ENCODE data around the gene SRRM4. TPM values are rescaled to one million over a fixed set of nuclear protein-coding genes. Genes with fewer than 3 reads are reported as not detected.

Gene SRRM4
- total RNA-seq, 2 experiments from 2014 or later: not detected

DNA sequence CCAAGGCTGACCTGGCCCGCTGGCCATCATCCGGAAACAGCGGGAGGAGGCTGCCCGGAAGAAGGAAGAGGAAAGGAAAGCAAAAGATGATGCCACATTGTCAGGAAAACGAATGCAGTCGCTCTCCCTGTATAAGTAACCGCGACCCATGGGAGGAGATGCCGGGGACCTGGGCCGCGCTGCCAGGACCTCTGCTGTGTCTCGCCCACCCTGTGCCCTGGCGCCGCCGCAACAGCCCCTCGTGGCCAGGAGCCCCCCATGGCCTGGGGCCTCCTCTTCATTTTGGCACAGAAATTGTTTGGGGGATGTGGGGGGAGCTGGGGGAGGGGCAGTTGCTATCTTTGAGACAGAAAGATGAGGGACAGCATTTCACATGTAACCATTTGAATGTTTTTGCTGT is 213.9 kb downstream of the SRRM4 start:
- ChIA-PET POLR2A (no interaction called here), CTCF (no interaction called here)
- Mint-ChIP-seq H3K9me3 (no peaks in the 10 kb centered on the region), H3K27ac (no peak overlapping the region), H3K27me3 (no peaks in the 10 kb centered on the region), H3K4me3 (no peak overlapping the region), H3K36me3 (ENCODE audit: low read depth) (no peaks in the 10 kb centered on the region), H3K4me1 (ENCODE audit: low read depth) (no peaks in the 10 kb centered on the region)
- intact Hi-C loops (cut with DNase I, micrococcal nuclease): no loop called here
- Histone ChIP-seq H3K9me3 (ENCODE audit: control insufficient read depth in 1 of 2, insufficient read depth in 1 of 2, low read length in 2 of 2) (peaks cover 0 to 3% of the 10 kb centered on the region in 2 experiments), H3K36me3 (ENCODE audit: insufficient read depth, low read length) (no peaks in the 10 kb centered on the region), H3K27ac (ENCODE audit: low read depth in 1 of 2, low read length in 2 of 2) (no peak overlapping the region), H3K27me3 (ENCODE audit: control insufficient read depth in 1 of 2, insufficient read depth in 2 of 2, low read length in 2 of 2) (peaks cover 0 to 2% of the 10 kb centered on the region in 2 experiments), H3K4me1 (ENCODE audit: insufficient read depth, low read length) (no peaks in the 10 kb centered on the region), H3K4me3 (ENCODE audit: low read length) (no peak overlapping the region)
- ATAC-seq (ENCODE audit: poor library complexity): no peak
- TF ChIP-seq, protein P1, sequence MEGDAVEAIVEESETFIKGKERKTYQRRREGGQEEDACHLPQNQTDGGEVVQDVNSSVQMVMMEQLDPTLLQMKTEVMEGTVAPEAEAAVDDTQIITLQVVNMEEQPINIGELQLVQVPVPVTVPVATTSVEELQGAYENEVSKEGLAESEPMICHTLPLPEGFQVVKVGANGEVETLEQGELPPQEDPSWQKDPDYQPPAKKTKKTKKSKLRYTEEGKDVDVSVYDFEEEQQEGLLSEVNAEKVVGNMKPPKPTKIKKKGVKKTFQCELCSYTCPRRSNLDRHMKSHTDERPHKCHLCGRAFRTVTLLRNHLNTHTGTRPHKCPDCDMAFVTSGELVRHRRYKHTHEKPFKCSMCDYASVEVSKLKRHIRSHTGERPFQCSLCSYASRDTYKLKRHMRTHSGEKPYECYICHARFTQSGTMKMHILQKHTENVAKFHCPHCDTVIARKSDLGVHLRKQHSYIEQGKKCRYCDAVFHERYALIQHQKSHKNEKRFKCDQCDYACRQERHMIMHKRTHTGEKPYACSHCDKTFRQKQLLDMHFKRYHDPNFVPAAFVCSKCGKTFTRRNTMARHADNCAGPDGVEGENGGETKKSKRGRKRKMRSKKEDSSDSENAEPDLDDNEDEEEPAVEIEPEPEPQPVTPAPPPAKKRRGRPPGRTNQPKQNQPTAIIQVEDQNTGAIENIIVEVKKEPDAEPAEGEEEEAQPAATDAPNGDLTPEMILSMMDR (IDR thresholded peaks at IDR 0.05): no peak
- no peak for DNase-seq

DNA sequence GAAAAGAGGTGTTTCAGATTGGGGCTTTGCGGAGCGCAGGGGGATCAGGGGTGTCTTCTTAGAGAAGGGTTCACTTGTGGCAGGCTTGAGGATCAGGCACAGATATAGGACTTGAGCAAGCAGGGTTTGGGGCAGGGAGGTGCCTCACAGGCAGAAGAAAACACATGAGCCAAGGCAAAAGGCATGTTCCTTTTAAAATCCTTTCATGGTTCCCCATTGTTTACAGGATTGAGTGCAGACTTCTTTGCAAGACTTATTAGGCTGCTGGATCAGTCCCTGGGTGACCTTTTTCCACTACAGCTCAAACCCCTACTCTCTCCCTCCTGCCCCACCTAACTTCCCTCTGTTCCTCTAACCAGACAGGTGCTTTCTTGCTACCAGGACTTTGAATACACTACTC is 217.1 kb downstream of the SRRM4 start:
- H3K36me3 ChIP-seq (ENCODE audit: insufficient read depth, low read length): no peaks in the 10 kb centered on the region
- H3K4me1 Mint-ChIP-seq (ENCODE audit: low read depth): no peaks in the 10 kb centered on the region
- peaks cover 0 to 3% of the 10 kb centered on the region in 2 experiments for H3K9me3 ChIP-seq (ENCODE audit: control insufficient read depth in 1 of 2, insufficient read depth in 1 of 2, low read length in 2 of 2)
- ATAC-seq (ENCODE audit: poor library complexity) (no peak), DNase-seq (no peak)
- peaks cover 0 to 2% of the 10 kb centered on the region in 2 experiments for H3K27me3 ChIP-seq (ENCODE audit: control insufficient read depth in 1 of 2, insufficient read depth in 2 of 2, low read length in 2 of 2)
- H3K27me3 Mint-ChIP-seq: no peaks in the 10 kb centered on the region
- POLR2A ChIA-PET: no interaction called here
- no peak overlapping the region for H3K4me3 ChIP-seq (ENCODE audit: low read length)
- H3K4me3 Mint-ChIP-seq: no peak overlapping the region
- no peaks in the 10 kb centered on the region for H3K36me3 Mint-ChIP-seq (ENCODE audit: low read depth)
- H3K27ac ChIP-seq (ENCODE audit: low read depth in 1 of 2, low read length in 2 of 2): no peak overlapping the region
- H3K9me3 Mint-ChIP-seq: no peaks in the 10 kb centered on the region
- TF ChIP-seq, protein P1 (IDR thresholded peaks at IDR 0.05): no peak
- H3K27ac Mint-ChIP-seq: no peak overlapping the region
- CTCF ChIA-PET: no interaction called here
- H3K4me1 ChIP-seq (ENCODE audit: insufficient read depth, low read length): no peaks in the 10 kb centered on the region
- intact Hi-C loops (cut with DNase I, micrococcal nuclease): no loop called here

DNA sequence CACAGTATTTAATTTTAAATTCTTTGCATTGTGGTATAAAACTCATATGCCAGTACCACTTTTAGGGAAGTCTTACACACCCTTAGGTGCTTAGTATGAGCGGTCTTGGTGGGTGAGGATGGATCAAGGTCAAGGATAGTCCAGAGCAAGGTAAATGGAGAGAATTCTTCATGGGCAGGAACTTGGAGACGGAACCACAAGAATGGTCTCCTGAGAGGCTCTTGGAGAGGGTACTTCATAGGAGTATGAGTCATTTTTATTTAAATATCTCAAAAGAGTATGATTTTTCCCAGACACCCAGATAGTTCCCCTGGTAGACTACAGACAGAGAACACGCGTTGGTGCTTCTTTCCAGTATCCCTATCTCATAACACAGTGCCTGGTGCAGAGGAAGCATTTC is 219.3 kb downstream of the SRRM4 start:
- Mint-ChIP-seq H3K9me3 (no peaks in the 10 kb centered on the region), H3K36me3 (ENCODE audit: low read depth) (no peaks in the 10 kb centered on the region), H3K27ac (no peak overlapping the region), H3K4me3 (no peak overlapping the region), H3K27me3 (no peaks in the 10 kb centered on the region), H3K4me1 (ENCODE audit: low read depth) (no peaks in the 10 kb centered on the region)
- H3K27me3 ChIP-seq (ENCODE audit: control insufficient read depth in 1 of 2, insufficient read depth in 2 of 2, low read length in 2 of 2): peaks cover 0 to 2% of the 10 kb centered on the region in 2 experiments
- ChIA-PET POLR2A (no interaction called here), CTCF (no interaction called here)
- TF ChIP-seq, protein P1 (IDR thresholded peaks at IDR 0.05): no peak
- no peak for ATAC-seq (ENCODE audit: poor library complexity)
- no peak for DNase-seq
- H3K36me3 ChIP-seq (ENCODE audit: insufficient read depth, low read length): no peaks in the 10 kb centered on the region
- H3K27ac ChIP-seq (ENCODE audit: low read depth in 1 of 2, low read length in 2 of 2): no peak overlapping the region
- no peaks in the 10 kb centered on the region for H3K4me1 ChIP-seq (ENCODE audit: insufficient read depth, low read length)
- peaks cover 0 to 3% of the 10 kb centered on the region in 2 experiments for H3K9me3 ChIP-seq (ENCODE audit: control insufficient read depth in 1 of 2, insufficient read depth in 1 of 2, low read length in 2 of 2)
- H3K4me3 ChIP-seq (ENCODE audit: low read length): no peak overlapping the region
- intact Hi-C loops (cut with DNase I, micrococcal nuclease): no loop called here

All from CD4-positive, alpha-beta T cell (primary cell).